Heart right ventricle (tissue), 16 donors: Measurements from ENCODE around the gene IL21R. TPM values are rescaled to one million over a fixed set of nuclear protein-coding genes. Genes with fewer than 3 reads are reported as not detected.

ENCODE experiments used
- ATAC-seq, 8 donors: fragments of 200-7000 bp; cut with Tn5 transposase; one replicate each; pipeline ENCODE4 v1.9.1; 2020; ENCODE audit warnings: mild to moderate bottlenecking in 8 of 8, moderate library complexity in 8 of 8, moderate number of reproducible peaks in 1 of 8
- DNase-seq, 2 donors: peaks; one replicate each; pipeline ENCODE4 v3.0.0-alpha.2; 2020
- H3K27ac ChIP-seq, 10 donors: fragments of 200-600 bp; sonication (generic) in 2 of 10; one replicate each; pipeline versions ENCODE4 v1.5.0 to v1.8.0; 2020 to 2022; ENCODE audit warnings: mild to moderate bottlenecking in 3 of 10
- H3K27me3 ChIP-seq, 7 donors: fragments of 200-600 bp; one replicate each; pipeline ENCODE4 v1.8.0; 2021 to 2022; ENCODE audit warnings: mild to moderate bottlenecking in 2 of 7
- H3K36me3 ChIP-seq, 9 donors: fragments of 200-600 bp; sonication (generic) in 1 of 9; one replicate each; pipeline versions ENCODE4 v1.5.0 to v1.8.0; 2020 to 2022; ENCODE audit warnings: mild to moderate bottlenecking in 2 of 9
- H3K4me1 ChIP-seq, 9 donors: fragments of 200-600 bp; sonication (generic) in 1 of 9; one replicate each; pipeline versions ENCODE4 v1.5.0 to v1.8.0; 2020 to 2022; ENCODE audit warnings: mild to moderate bottlenecking in 4 of 9
- H3K4me3 ChIP-seq, 10 donors: fragments of 200-600 bp; sonication (generic) in 2 of 10; one replicate each; pipeline versions ENCODE4 v1.5.0 to v1.8.0; 2020 to 2022; ENCODE audit warnings: mild to moderate bottlenecking in 7 of 10, moderate library complexity in 2 of 10
- H3K9me3 ChIP-seq, 11 donors: fragments of 200-600 bp in 10 of 11; sonication (generic) in 2 of 11; one replicate each; pipeline versions ENCODE4 v1.5.0 to v1.8.0; 2013 to 2022; ENCODE audit warnings: mild to moderate bottlenecking in 2 of 11, control low read depth in 1 of 11, moderate library complexity in 1 of 11
- CTCF ChIP-seq, 9 donors: fragments of 200-600 bp; sonication (generic) in 2 of 9; IDR thresholded peaks; one replicate each; pipeline versions ENCODE4 v1.5.0 to v1.8.0; 2021 to 2022; ENCODE audit warnings: antibody characterized with exemption in 9 of 9, mild to moderate bottlenecking in 5 of 9, moderate library complexity in 1 of 9
- WGBS, 2 donors: extraction: QIAGEN DNeasy Blood & Tissue Kit; methylation state at CpG; one replicate each; pipeline ENCODE4 v1.1.7; 2013; ENCODE audit warnings: inconsistent platforms in 1 of 2; 5-methylcytosine and 5-hydroxymethylcytosine counted together
- intact Hi-C, 10 donors: fragments of 100-400 bp; cut with DNase I; formaldehyde crosslinking; loops; one replicate each; pipeline versions ENCODE4 v1.11.1 to v1.14.2; 2022
- polyA plus RNA-seq, 2 donors: library from polyadenylated mRNA; stranded (reverse); fragments of 200-250 nt; gene quantifications; one replicate each; pipeline ENCODE4 v1.2.3, GENCODE V29; 2013
- total RNA-seq, 10 donors: library from RNA; stranded (reverse); fragmentation: NEBNext Ultra II Directional in 3 of 10; extraction: Animal tissue kit (Norgen Biotek cat#: 25700) in 3 of 10; gene quantifications; one replicate each; pipeline versions ENCODE4 v1.2.1 to v1.2.4, GENCODE V29; 2021 to 2023
- donor health status: Arrhythmogenic right ventricular cardiomyopathy.
- donor health status: ischemic (EF 13 %, LVEDD 7.1; RV severe dilation, severe dysfunction).
- donor health status: healthy with polysubstance abuse.
- donor health status: DM: no; HTN: yes; CAD: no.
- donor health status: DM: no; HTN: no; CAD: no.
- donor health status: ischemic (EF 25% LVEDD 6.9; RV normal size, moderate dysfunction).
- donor health status: ischemic (EF 25% LVEDD 5.7; RV mildly dilated, moderate dysfunction).
- donor health status: healthy.
- donor health status: DM: yes; HTN: yes; CAD: no.
- donor health status: Ischemic cardiomyopathy.
- donor health status: ischemic (EF 35%, LVEDD 5.7; RV mildly dilated, moderate dysfunction).
- donor health status: nonischemic (EF 11% LVEDD 7.7; RV severe dilation, severe dysfunction).
- donor health status: DM: yes; HTN: yes; CAD: no.
- donor health status: PGD.
- donor health status: ischemic (EF 29% LVEDD 5.4; RV normal size, mild dysfunction).
- donor health status: nonischemic (EF 23%, LVEDD 6.1; RV moderate dilation, normal function).

IL21R gene
- total and polyA plus RNA-seq, 12 donors: 0.06 to 3.6 (median 0.14) TPM; not detected in 2

DNA sequence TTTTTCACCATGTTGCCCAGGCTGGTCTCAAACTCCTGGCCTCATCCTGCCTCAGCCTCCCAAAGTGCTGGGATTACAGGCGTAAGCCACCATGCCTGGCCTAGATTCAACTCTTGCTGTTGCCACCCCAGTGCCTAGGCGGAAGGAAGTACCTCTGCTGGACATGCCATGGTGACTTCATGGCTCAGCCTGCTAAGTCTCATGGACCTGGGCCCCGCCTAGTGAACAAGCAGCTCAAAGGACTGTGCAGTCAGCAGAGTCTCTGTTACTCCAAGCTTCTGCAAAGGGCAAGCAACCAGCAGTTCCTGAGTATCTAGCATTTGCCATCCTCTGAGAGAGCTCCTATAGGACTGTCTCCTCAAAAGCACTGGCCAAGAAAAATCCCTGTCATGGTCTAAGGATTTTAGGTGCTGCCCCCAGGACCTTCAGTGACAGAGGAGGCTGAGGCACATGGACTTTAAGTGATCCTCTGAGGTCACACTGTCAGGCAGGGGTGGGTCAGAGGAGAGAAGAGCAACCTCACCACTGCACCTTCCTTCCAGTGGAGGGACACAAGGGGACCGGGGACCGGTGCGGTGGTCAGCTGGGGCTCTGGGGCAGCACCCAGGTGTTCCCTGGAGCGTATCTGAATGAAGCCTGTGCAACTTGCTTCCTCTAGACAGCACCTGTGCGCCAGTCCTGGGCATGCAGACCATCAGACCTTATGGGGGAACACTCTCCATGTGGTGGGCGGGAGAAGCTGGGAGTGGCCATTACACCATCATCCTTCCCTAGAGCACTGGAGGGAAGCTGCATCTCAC is 71.3 kb downstream of the IL21R start:
- no peak for TF ChIP-seq CTCF (IDR thresholded peaks at IDR 0.05)
- no peak for ATAC-seq
- WGBS, 2 donors: 95 to 97% methylated on average over 9 of the region's 9 CpGs
- no peaks in the 10 kb centered on the region for H3K9me3 ChIP-seq
- intact Hi-C loops: loop anchor here in 1 of 10 donors (10.0 kb wide), 1 partner anchor 62 kb away; no protein-coding TSS in a partner anchor
- peaks cover 0 to 11% (median 0%) of the 10 kb centered on the region in 9 donors for H3K4me1 ChIP-seq
- peaks cover 0 to 100% (median 84%) of the 10 kb centered on the region in 9 donors for H3K36me3 ChIP-seq
- no peaks in the 10 kb centered on the region for H3K27me3 ChIP-seq
- no peak overlapping the region for H3K4me3 ChIP-seq
- no peak overlapping the region for H3K27ac ChIP-seq
- DNase-seq: no peak

DNA sequence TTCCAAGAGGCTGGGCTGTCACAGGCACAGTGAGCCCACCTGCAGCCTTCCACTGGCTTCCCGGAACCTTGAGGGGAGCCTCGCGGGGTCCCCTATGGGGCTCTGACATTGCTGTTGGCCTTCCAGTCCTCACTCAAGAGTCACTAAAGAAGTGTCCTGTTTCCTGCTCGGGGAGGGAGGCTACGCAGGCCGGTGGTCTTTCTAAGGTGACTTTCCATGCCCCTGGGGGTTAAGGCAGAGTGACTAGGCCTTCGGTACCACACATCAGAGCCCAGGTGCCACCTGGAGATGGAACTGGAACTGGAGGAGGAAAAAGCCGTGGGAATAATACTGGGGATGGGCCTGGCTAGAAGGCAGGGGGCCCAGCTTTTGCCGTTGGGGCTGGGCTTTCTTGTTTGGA is 72.1 kb downstream of the IL21R start:
- no peaks in the 10 kb centered on the region for H3K27me3 ChIP-seq
- DNase-seq (no peak), ATAC-seq (no peak)
- no peaks in the 10 kb centered on the region for H3K9me3 ChIP-seq
- peaks cover 0 to 100% (median 84%) of the 10 kb centered on the region in 9 donors for H3K36me3 ChIP-seq
- H3K27ac ChIP-seq: no peak overlapping the region
- H3K4me1 ChIP-seq: peaks cover 0 to 11% (median 0%) of the 10 kb centered on the region in 9 donors
- intact Hi-C loops: loop anchor here in 1 of 10 donors (10.0 kb wide), 1 partner anchor 61 kb away; no protein-coding TSS in a partner anchor
- H3K4me3 ChIP-seq: no peak overlapping the region
- 93 to 95% methylated on average over 9 of the region's 9 CpGs for WGBS, 2 donors
- TF ChIP-seq CTCF (IDR thresholded peaks at IDR 0.05): no peak

DNA sequence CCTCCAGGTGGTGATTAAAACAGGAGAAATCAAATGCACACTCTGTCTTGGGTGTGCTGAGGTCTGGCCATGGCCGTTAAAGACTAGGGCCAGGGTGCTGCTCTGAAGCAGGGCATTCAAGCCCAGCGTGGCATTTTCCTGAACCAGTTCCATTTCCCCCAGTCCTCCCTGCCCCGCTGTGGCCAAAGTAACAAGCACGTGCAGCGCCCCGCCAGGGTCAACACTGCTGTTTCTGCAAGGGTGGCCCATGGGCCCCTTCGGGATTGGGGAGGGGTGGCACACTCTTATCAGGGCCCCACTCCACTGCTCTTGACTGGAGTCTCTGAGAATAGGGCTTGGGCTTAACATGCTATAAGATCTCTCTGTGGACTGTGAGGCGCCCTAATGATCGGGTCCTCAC is 72.9 kb downstream of the IL21R start:
- TF ChIP-seq CTCF (IDR thresholded peaks at IDR 0.05): no peak
- intact Hi-C loops: loop anchor here in 1 of 10 donors (10.0 kb wide), 1 partner anchor 60 kb away; no protein-coding TSS in a partner anchor
- WGBS, 2 donors: 84 to 92% methylated on average over 9 of the region's 9 CpGs

GRCh38 chr16:27475561-27475960 is 73.6 kb downstream of the IL21R start:
- no peak overlapping the region for H3K4me3 ChIP-seq
- no peak for ATAC-seq
- H3K4me1 ChIP-seq: peaks cover 0 to 6% (median 0%) of the 10 kb centered on the region in 9 donors
- peaks cover 3 to 100% (median 85%) of the 10 kb centered on the region in 9 donors for H3K36me3 ChIP-seq
- no peaks in the 10 kb centered on the region for H3K9me3 ChIP-seq
- no peak overlapping the region for H3K27ac ChIP-seq
- no peaks in the 10 kb centered on the region for H3K27me3 ChIP-seq
- WGBS, 2 donors: 71 to 73% methylated on average over 9 of the region's 9 CpGs
- intact Hi-C loops: loop anchor here in 1 of 10 donors (10.0 kb wide), 1 partner anchor 59 kb away; no protein-coding TSS in a partner anchor
- TF ChIP-seq CTCF (IDR thresholded peaks at IDR 0.05): no peak
- no peak for DNase-seq

More for the DNA sequence above, 72.9 kb downstream of the IL21R start:
- H3K4me1 ChIP-seq: peaks cover 0 to 11% (median 0%) of the 10 kb centered on the region in 9 donors
- H3K27ac ChIP-seq: no peak overlapping the region
- no peaks in the 10 kb centered on the region for H3K27me3 ChIP-seq
- no peak for DNase-seq
- H3K9me3 ChIP-seq: no peaks in the 10 kb centered on the region
- peaks cover 0 to 100% (median 85%) of the 10 kb centered on the region in 9 donors for H3K36me3 ChIP-seq
- H3K4me3 ChIP-seq: no peak overlapping the region
- no peak for ATAC-seq
